DND-41 (cell line): ENCODE measurements around the gene ASIC4.

ENCODE experiments used
- ATAC-seq: fragments of 200-7000 bp; cut with Tn5 transposase; 3 replicates; pipeline ENCODE4 v1.9.1; 2021; ENCODE audit warnings: low read depth; ENCODE audit not compliant: insufficient read depth
- DNase-seq: peaks from one replicate; pipeline ENCODE4 v3.0.0-alpha.2; 2020
- H2AFZ ChIP-seq: 2 replicates; pipeline ENCODE4 v1.6.0; 2012; ENCODE audit warnings: low read depth, low read length
- H3K27ac ChIP-seq: 2 replicates; pipeline ENCODE4 v1.5.1; 2012; ENCODE audit warnings: low read length, inconsistent platforms
- H3K27me3 ChIP-seq: fragments of 200-600 bp; sonication (generic); 2 replicates; pipeline ENCODE4 v1.6.0; 2012; ENCODE audit warnings: low read length, mild to moderate bottlenecking, inconsistent platforms; ENCODE audit not compliant: insufficient read depth, poor library complexity
- H3K36me3 ChIP-seq: 2 replicates; pipeline ENCODE4 v1.5.1; 2012; ENCODE audit warnings: low read length, inconsistent platforms; ENCODE audit not compliant: insufficient read depth
- H3K4me1 ChIP-seq: 2 replicates; pipeline ENCODE4 v1.5.1; 2012; ENCODE audit warnings: mild to moderate bottlenecking, low read length; ENCODE audit not compliant: insufficient read depth
- H3K4me2 ChIP-seq: 2 replicates; pipeline ENCODE4 v1.6.0; 2012; ENCODE audit warnings: mild to moderate bottlenecking, moderate library complexity, low read length, inconsistent platforms; ENCODE audit not compliant: insufficient read depth
- H3K4me3 ChIP-seq, 2 experiments: fragments of 200-600 bp in 1 of 2; shearing (Covaris generic) in 1 of 2; 2 replicates each; pipeline ENCODE4 v1.5.1; 2012 to 2016; ENCODE audit warnings: inconsistent platforms in 2 of 2, low read length in 2 of 2, mild to moderate bottlenecking in 2 of 2, low read depth in 1 of 2, moderate library complexity in 1 of 2
- H3K79me2 ChIP-seq: 2 replicates; pipeline ENCODE4 v1.6.0; 2012; ENCODE audit warnings: low read length, inconsistent platforms; ENCODE audit not compliant: insufficient read depth
- H3K9ac ChIP-seq: 2 replicates; pipeline ENCODE4 v1.6.0; 2012; ENCODE audit warnings: low read depth, mild to moderate bottlenecking, inconsistent platforms, low read length, moderate library complexity
- H3K9me3 ChIP-seq: 2 replicates; pipeline ENCODE4 v1.5.1; 2012; ENCODE audit warnings: low read length, moderate library complexity, mild to moderate bottlenecking, inconsistent platforms; ENCODE audit not compliant: insufficient read depth, severe bottlenecking
- H4K20me1 ChIP-seq: 2 replicates; pipeline ENCODE4 v1.6.0; 2012; ENCODE audit warnings: low read length; ENCODE audit not compliant: insufficient read depth
- EZH2 ChIP-seq: IDR thresholded peaks from 3 replicates; pipeline ENCODE4 v1.6.1; 2012; ENCODE audit warnings: borderline replicate concordance, low read depth, mild to moderate bottlenecking, moderate library complexity, low read length, inconsistent platforms; ENCODE audit not compliant: severe bottlenecking
- TF ChIP-seq, protein P1 (sequence below): IDR thresholded peaks from 2 replicates; pipeline ENCODE4 v1.5.1; 2012; ENCODE audit warnings: borderline replicate concordance, low read length, moderate library complexity, mild to moderate bottlenecking; ENCODE audit not compliant: poor library complexity, severe bottlenecking; ENCODE audit errors: extremely low read depth

The ASIC4 gene

GRCh38 chr2:219562049-219563020 is 48.1 kb downstream of the ASIC4 start:
- TF ChIP-seq, protein P1, sequence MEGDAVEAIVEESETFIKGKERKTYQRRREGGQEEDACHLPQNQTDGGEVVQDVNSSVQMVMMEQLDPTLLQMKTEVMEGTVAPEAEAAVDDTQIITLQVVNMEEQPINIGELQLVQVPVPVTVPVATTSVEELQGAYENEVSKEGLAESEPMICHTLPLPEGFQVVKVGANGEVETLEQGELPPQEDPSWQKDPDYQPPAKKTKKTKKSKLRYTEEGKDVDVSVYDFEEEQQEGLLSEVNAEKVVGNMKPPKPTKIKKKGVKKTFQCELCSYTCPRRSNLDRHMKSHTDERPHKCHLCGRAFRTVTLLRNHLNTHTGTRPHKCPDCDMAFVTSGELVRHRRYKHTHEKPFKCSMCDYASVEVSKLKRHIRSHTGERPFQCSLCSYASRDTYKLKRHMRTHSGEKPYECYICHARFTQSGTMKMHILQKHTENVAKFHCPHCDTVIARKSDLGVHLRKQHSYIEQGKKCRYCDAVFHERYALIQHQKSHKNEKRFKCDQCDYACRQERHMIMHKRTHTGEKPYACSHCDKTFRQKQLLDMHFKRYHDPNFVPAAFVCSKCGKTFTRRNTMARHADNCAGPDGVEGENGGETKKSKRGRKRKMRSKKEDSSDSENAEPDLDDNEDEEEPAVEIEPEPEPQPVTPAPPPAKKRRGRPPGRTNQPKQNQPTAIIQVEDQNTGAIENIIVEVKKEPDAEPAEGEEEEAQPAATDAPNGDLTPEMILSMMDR = no peak
- TF ChIP-seq EZH2 = no peak
- H3K9ac ChIP-seq = no peak overlapping the region
- H3K4me3 ChIP-seq = no peak overlapping the region
- H2AFZ ChIP-seq = no peak overlapping the region
- no peak overlapping the region for H3K27ac ChIP-seq
- no peaks in the 10 kb centered on the region for H3K9me3 ChIP-seq
- H3K4me1 ChIP-seq = no peaks in the 10 kb centered on the region
- ATAC-seq = 0 out of 3 replicates have a peak, but pooled peaks have one; percentile 12
- H3K79me2 ChIP-seq = no peaks in the 10 kb centered on the region
- no peaks in the 10 kb centered on the region for H3K36me3 ChIP-seq
- H4K20me1 ChIP-seq = no peaks in the 10 kb centered on the region; the same call in 1 of the 2 replicates
- no peaks in the 10 kb centered on the region for H3K27me3 ChIP-seq
- no peak overlapping the region for H3K4me2 ChIP-seq
- DNase-seq = no peak

DNA sequence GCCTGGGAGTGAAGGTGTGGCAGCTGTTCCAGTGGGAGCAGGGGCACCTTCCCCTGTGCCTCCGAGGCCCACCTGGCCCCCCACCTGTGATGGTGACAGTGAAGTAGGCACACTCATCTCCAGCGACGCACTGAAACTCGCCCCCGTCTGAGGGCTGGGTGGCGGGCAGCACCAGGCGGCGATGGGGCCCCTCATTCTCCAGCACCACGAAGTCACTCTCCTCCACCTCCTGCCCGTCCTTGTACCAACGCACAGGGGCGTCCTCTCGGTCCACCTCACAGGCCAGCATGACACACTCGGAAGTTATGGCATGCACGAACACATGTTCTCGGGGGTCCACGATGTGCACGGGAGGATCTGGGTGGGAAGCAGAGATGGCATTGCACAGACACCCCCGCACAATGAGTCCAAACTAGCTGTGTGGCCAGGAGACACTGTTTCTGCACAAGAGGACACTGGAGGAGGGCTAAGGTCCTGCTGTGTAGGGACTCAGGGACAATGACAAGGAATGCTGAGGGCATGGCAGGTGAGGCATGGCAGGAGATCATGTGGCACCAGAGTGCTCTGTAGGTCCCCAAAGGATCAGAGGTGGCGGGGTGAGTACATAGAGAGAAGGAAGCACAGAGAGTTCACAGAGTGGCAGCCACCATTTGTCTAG is 49.1 kb downstream of the ASIC4 start:
- Histone ChIP-seq H3K9ac (no peak overlapping the region), H3K9me3 (no peaks in the 10 kb centered on the region), H3K4me3 (no peak overlapping the region), H3K79me2 (no peaks in the 10 kb centered on the region), H3K4me1 (no peaks in the 10 kb centered on the region), H4K20me1 (no peaks in the 10 kb centered on the region; the same call in 1 of the 2 replicates), H3K4me2 (no peak overlapping the region), H3K36me3 (no peaks in the 10 kb centered on the region), H3K27ac (no peak overlapping the region), H2AFZ (no peak overlapping the region), H3K27me3 (no peaks in the 10 kb centered on the region)
- no peak for ATAC-seq
- no peak for DNase-seq
- TF ChIP-seq, protein P1 = no peak

GRCh38 chr2:219565130-219566080 is 51.1 kb downstream of the ASIC4 start:
- DNase-seq = no peak
- TF ChIP-seq EZH2 = no peak
- TF ChIP-seq, protein P1 = no peak
- no peak overlapping the region for H3K4me3 ChIP-seq
- H3K4me1 ChIP-seq = 0 out of 2 replicates have a peak, but pooled peaks cover under 1% of the 10 kb centered on the region
- no peaks in the 10 kb centered on the region for H3K27me3 ChIP-seq
- no peaks in the 10 kb centered on the region; the same call in 1 of the 2 replicates for H3K36me3 ChIP-seq
- H2AFZ ChIP-seq = no peak overlapping the region
- no peak for ATAC-seq
- H3K4me2 ChIP-seq = no peak overlapping the region
- H3K27ac ChIP-seq = no peak overlapping the region
- H3K9me3 ChIP-seq = no peaks in the 10 kb centered on the region
- H3K9ac ChIP-seq = no peak overlapping the region
- no peaks in the 10 kb centered on the region for H4K20me1 ChIP-seq
- no peaks in the 10 kb centered on the region for H3K79me2 ChIP-seq
